Measurements from ENCODE around the gene CYB5RL. TPM values are rescaled to one million over a fixed set of nuclear protein-coding genes. Genes with fewer than 3 reads are reported as not detected.

The CYB5RL gene
- total RNA-seq, 3 donors from 2014 or later = 6.9 to 9.1 (median 7.7) TPM

GRCh38 chr1:54172614-54173599, 26.9 kb downstream of the CYB5RL start:
- no peak overlapping the region for H3K4me3 ChIP-seq
- intact Hi-C loops (cut with DNase I, micrococcal nuclease) = no loop called here
- ATAC-seq (no peak), DNase-seq (no peak)
- TF ChIP-seq CTCF (IDR thresholded peaks at IDR 0.05) = no peak
- H3K4me1 ChIP-seq (ENCODE audit: low read depth) = no peaks in the 10 kb centered on the region
- no peaks in the 10 kb centered on the region for H3K36me3 ChIP-seq (ENCODE audit: low read depth)
- no peaks in the 10 kb centered on the region for H3K9me3 ChIP-seq

- no peak for ATAC-seq
- intact Hi-C loops (cut with DNase I, micrococcal nuclease) = no loop called here
Observed at GRCh38 chr1:54171606-54172005, 28.2 kb downstream of the CYB5RL start.

GRCh38 chr1:54171016-54171415, 28.8 kb downstream of the CYB5RL start:
- ATAC-seq (no peak), DNase-seq (no peak)
- intact Hi-C loops (cut with DNase I, micrococcal nuclease) = no loop called here
- H3K36me3 ChIP-seq (ENCODE audit: low read depth) = no peaks in the 10 kb centered on the region
- no peaks in the 10 kb centered on the region for H3K4me1 ChIP-seq (ENCODE audit: low read depth)
- H3K4me3 ChIP-seq = no peak overlapping the region
- H3K9me3 ChIP-seq = no peaks in the 10 kb centered on the region
- TF ChIP-seq CTCF (IDR thresholded peaks at IDR 0.05) = no peak

More at GRCh38 chr1:54171606-54172005, 28.2 kb downstream of the CYB5RL start:
- Histone ChIP-seq H3K9me3 (no peaks in the 10 kb centered on the region), H3K4me1 (ENCODE audit: low read depth) (no peaks in the 10 kb centered on the region), H3K4me3 (no peak overlapping the region), H3K36me3 (ENCODE audit: low read depth) (no peaks in the 10 kb centered on the region)
- TF ChIP-seq CTCF (IDR thresholded peaks at IDR 0.05) = no peak
- DNase-seq = no peak

- no peak overlapping the region for H3K4me3 ChIP-seq
- ATAC-seq = no peak
- no peaks in the 10 kb centered on the region for H3K36me3 ChIP-seq (ENCODE audit: low read depth)
- TF ChIP-seq CTCF (IDR thresholded peaks at IDR 0.05) = no peak
- no peak for DNase-seq
- H3K4me1 ChIP-seq (ENCODE audit: low read depth) = peaks cover 2% of the 10 kb centered on the region
- H3K9me3 ChIP-seq = no peaks in the 10 kb centered on the region
- intact Hi-C loops (cut with DNase I, micrococcal nuclease) = no loop called here
Observed at GRCh38 chr1:54169068-54169467, 30.8 kb downstream of the CYB5RL start.

- intact Hi-C loops (cut with DNase I, micrococcal nuclease) = no loop called here
- Histone ChIP-seq H3K4me1 (ENCODE audit: low read depth) (peaks cover 8% of the 10 kb centered on the region), H3K36me3 (ENCODE audit: low read depth) (no peaks in the 10 kb centered on the region), H3K4me3 (no peak overlapping the region), H3K9me3 (no peaks in the 10 kb centered on the region)
- ATAC-seq = no peak
- no peak for DNase-seq
- TF ChIP-seq CTCF (IDR thresholded peaks at IDR 0.05) = no peak
Observed at GRCh38 chr1:54168206-54168965, 31.4 kb downstream of the CYB5RL start.
